HepG2 (cell line): Measurements from ENCODE around the gene GPRIN1. TPM values are rescaled to one million over a fixed set of nuclear protein-coding genes. Genes with fewer than 3 reads are reported as not detected.

Source experiments
- ATAC-seq: fragments of 200-7000 bp; cut with Tn5 transposase; 3 replicates; pipeline ENCODE4 v1.9.1; 2020; ENCODE audit warnings: mild to moderate bottlenecking, moderate library complexity
- BruUV-seq: library from RNA; stranded (reverse); fragments of 400-500 nt; replicated peaks from 2 replicates; lab custom pipeline; 2021; lab: Mats Ljungman, UMichigan
- CTCF ChIA-PET: fragments of 300-600 bp; formaldehyde crosslinking; extraction: SDS; loops from one replicate; lab custom pipeline; 2021; ENCODE audit warnings: low total read pairs, inconsistent platforms, low intra/inter-chr PET ratio; lab: Yijun Ruan, JAX
- POLR2A ChIA-PET: fragments of 350-600 bp; sonication (Branson Sonifier 250); formaldehyde crosslinking; loops from one replicate; lab custom pipeline; 2020; ENCODE audit warnings: antibody characterized with exemption, inconsistent platforms; lab: Yijun Ruan, JAX
- DNase-seq: peaks from one replicate; pipeline ENCODE4 v3.0.0-alpha.2; 2015; ENCODE audit warnings: low spot score
- FAIRE-seq: peaks from 3 replicates; lab custom pipeline; 2011; peaks lifted over from hg19 to GRCh38; lab: Jason Lieb, UNC
- H2AFZ ChIP-seq: one replicate; pipeline ENCODE4 v1.6.1; 2011; ENCODE audit warnings: low read length, inconsistent platforms
- H3K27ac ChIP-seq: fragments of 300-600 bp; 3 replicates; pipeline ENCODE4 v1.8.0; 2011; ENCODE audit warnings: mixed run types, mild to moderate bottlenecking, mixed read lengths, low read length, inconsistent platforms; ENCODE audit not compliant: insufficient read depth; ENCODE audit errors: extremely low read length
- H3K27me3 ChIP-seq, 2 experiments: fragments of 200-600 bp in 1 of 2; 2 replicates in 1 of 2; 3 replicates in 1 of 2; pipeline versions ENCODE4 v1.6.0 to v1.8.0; 2011; ENCODE audit warnings: low read length in 2 of 2, mild to moderate bottlenecking in 2 of 2, moderate library complexity in 2 of 2, inconsistent platforms in 1 of 2; ENCODE audit not compliant: insufficient read depth in 2 of 2, control insufficient read depth in 1 of 2
- H3K36me3 ChIP-seq, 2 experiments: fragments of 200-600 bp in 1 of 2; replicated peaks in 1 of 2; 2 replicates in 1 of 2; 3 replicates in 1 of 2; pipeline versions ENCODE4 v1.5.1 to v1.8.0; 2011; ENCODE audit warnings: low read length in 2 of 2, inconsistent platforms in 1 of 2; ENCODE audit not compliant: insufficient read depth in 2 of 2, control insufficient read depth in 1 of 2
- H3K4me1 ChIP-seq: 2 replicates; pipeline ENCODE4 v1.5.1; 2012; ENCODE audit warnings: low read length, inconsistent platforms; ENCODE audit not compliant: insufficient read depth
- H3K4me2 ChIP-seq: 2 replicates; pipeline ENCODE4 v1.6.0; 2011; ENCODE audit warnings: low read depth, low read length, inconsistent platforms
- H3K4me3 ChIP-seq, 3 experiments: fragments of 200-600 bp in 1 of 3; sonication (generic), shearing (Covaris generic) in 1 of 3; replicated peaks in 1 of 3; 2 replicates each; pipeline ENCODE4 v1.5.1; 2011 to 2016; ENCODE audit warnings: low read length in 3 of 3, inconsistent platforms in 2 of 3, low read depth in 2 of 3, mild to moderate bottlenecking in 2 of 3, control low read depth in 1 of 3, mixed read lengths in 1 of 3; ENCODE audit not compliant: insufficient read depth in 1 of 3
- H3K79me2 ChIP-seq: one replicate; pipeline ENCODE4 v1.6.1; 2011; ENCODE audit warnings: low read length, inconsistent platforms; ENCODE audit not compliant: insufficient read depth
- H3K9ac ChIP-seq: 2 replicates; pipeline ENCODE4 v1.6.0; 2011; ENCODE audit warnings: mild to moderate bottlenecking, low read depth, low read length, inconsistent platforms; ENCODE audit not compliant: insufficient read depth
- H3K9me3 ChIP-seq: 2 replicates; pipeline ENCODE4 v1.5.1; 2012; ENCODE audit warnings: mild to moderate bottlenecking, low read length
- H4K20me1 ChIP-seq: 2 replicates; pipeline ENCODE4 v1.6.0; 2011; ENCODE audit warnings: inconsistent platforms, mild to moderate bottlenecking, low read length, moderate library complexity; ENCODE audit not compliant: insufficient read depth
- CSRNP2 ChIP-seq: sonication (generic); formaldehyde crosslinking; conservative IDR thresholded peaks from 2 replicates; pipeline ENCODE4 v1.8.0; 2022; ENCODE audit warnings: low read depth, missing genetic modification reagents
- MNT ChIP-seq: fragments of 450-650 bp; IDR thresholded peaks from 2 replicates; pipeline ENCODE4 v1.6.1; 2016
- NRL ChIP-seq: sonication (generic); formaldehyde crosslinking; IDR thresholded peaks from 2 replicates; pipeline ENCODE4 v1.5.0; 2020; ENCODE audit warnings: missing genetic modification reagents, mild to moderate bottlenecking, moderate library complexity, borderline replicate concordance
- RNF219 ChIP-seq: sonication (generic); formaldehyde crosslinking; IDR thresholded peaks from 2 replicates; pipeline ENCODE4 v1.5.0; 2020; ENCODE audit warnings: mild to moderate bottlenecking, missing genetic modification reagents
- STAT5B ChIP-seq: sonication (generic); formaldehyde crosslinking; IDR thresholded peaks from 2 replicates; pipeline ENCODE4 v1.4.0; 2020; ENCODE audit warnings: missing genetic modification reagents
- ZIK1 ChIP-seq: sonication (generic); formaldehyde crosslinking; IDR thresholded peaks from 2 replicates; pipeline ENCODE4 v1.5.0; 2020; ENCODE audit warnings: mild to moderate bottlenecking, low read depth, missing genetic modification reagents, borderline replicate concordance
- WGBS: methylation state at CpG from one replicate; pipeline ENCODE4 v1.1.6; 2017; ENCODE audit warnings: low lambda C conversion rate; 5-methylcytosine and 5-hydroxymethylcytosine counted together
- in situ Hi-C: cut with HindIII; loops from 2 replicates; pipeline ENCODE4 v1.10.0; 2017; ENCODE audit warnings: low pct_unique_long_range_greater_than_20kb; ENCODE audit not compliant: extremely low pct_ligation_motif_present
- intact Hi-C: fragments of 100-400 bp; cut with micrococcal nuclease; formaldehyde crosslinking; loops from one replicate; pipeline ENCODE4 v1.10.0; 2022; ENCODE audit not compliant: unreplicated experiment
- polyA plus RNA-seq, 8 experiments: library from polyadenylated mRNA; depleted of rRNA in 3 of 8; stranded (reverse) in 7 of 8; unstranded in 1 of 8; fragments of >200 nt; fragmentation: Illumina TruSeq in 4 of 8; extraction: Trizol in 4 of 8; gene quantifications; 2 replicates each; pipeline versions ENCODE4 v1.2.1 to v1.2.3, GENCODE V29; 2011 to 2016; ENCODE audit warnings: low read depth in 4 of 8, missing spikeins in 1 of 8, mixed read lengths in 1 of 8; ENCODE audit not compliant: insufficient read depth in 1 of 8
- total RNA-seq, 5 experiments: library from RNA; depleted of rRNA; stranded (reverse); fragments of >200 nt; fragmentation: Illumina TruSeq; extraction: Trizol; gene quantifications; 2 replicates each; pipeline ENCODE4 v1.2.3, GENCODE V29; 2016; ENCODE audit warnings: low read depth in 1 of 5
- TF ChIP-seq, protein P1 (sequence below): IDR thresholded peaks from 2 replicates; pipeline ENCODE4 v1.6.1; 2016; ENCODE audit warnings: control low read depth

GPRIN1 gene
- total and polyA plus RNA-seq, 2 of the 13 experiments (the other 11 are each of a cell fraction or from before 2014, with no cell fraction given) = 0.32 to 2.0 TPM

DNA sequence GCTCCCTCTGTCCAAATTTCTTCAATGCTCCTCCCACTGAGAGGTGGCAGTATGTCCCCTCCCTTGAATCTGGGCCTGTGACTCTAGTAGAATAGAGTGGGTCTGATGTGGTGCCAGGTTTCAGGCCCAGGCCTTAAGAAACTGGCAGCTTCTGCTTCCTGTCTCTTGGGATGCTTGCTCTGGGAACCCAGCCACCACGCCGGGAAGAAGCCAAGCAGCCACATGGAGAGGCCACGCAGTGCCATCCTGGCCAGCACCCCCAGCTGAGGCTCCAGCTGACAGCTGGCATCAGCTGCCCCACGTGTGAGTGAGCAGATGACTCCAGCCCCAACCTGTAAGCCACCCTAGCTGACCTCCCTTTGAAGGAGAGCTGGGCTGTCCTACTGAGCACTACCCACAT lies 30.0 kb upstream of the GPRIN1 start (continued):
- TF ChIP-seq MNT (no peak), ZIK1 (CRISPR knock-in tag) (no peak), CSRNP2 (CRISPR knock-in tag) (no peak)
- TF ChIP-seq, protein P1, sequence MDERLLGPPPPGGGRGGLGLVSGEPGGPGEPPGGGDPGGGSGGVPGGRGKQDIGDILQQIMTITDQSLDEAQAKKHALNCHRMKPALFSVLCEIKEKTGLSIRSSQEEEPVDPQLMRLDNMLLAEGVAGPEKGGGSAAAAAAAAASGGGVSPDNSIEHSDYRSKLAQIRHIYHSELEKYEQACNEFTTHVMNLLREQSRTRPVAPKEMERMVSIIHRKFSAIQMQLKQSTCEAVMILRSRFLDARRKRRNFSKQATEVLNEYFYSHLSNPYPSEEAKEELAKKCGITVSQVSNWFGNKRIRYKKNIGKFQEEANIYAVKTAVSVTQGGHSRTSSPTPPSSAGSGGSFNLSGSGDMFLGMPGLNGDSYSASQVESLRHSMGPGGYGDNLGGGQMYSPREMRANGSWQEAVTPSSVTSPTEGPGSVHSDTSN (CRISPR knock-in tag) = no peak

GRCh38 chr5:176639208-176639607 lies 29.3 kb upstream of the GPRIN1 start:
- no peak for ATAC-seq
- no peak overlapping the region for H3K4me2 ChIP-seq
- H3K36me3 ChIP-seq = no peaks in the 10 kb centered on the region
- no peak for DNase-seq
- WGBS = 7% methylated on average over 2 of the region's 4 CpGs
- FAIRE-seq = no peak
- H3K79me2 ChIP-seq = no peaks in the 10 kb centered on the region
- intact Hi-C loops = no loop called here
- no peaks in the 10 kb centered on the region for H4K20me1 ChIP-seq
- no TSS peak for BruUV-seq
- no peaks in the 10 kb centered on the region for H3K9me3 ChIP-seq
- H3K27me3 ChIP-seq = peaks cover 13 to 63% of the 10 kb centered on the region in 2 experiments
- ChIA-PET POLR2A (no interaction called here), CTCF (no interaction called here)
- H2AFZ ChIP-seq = no peak overlapping the region
- no peak overlapping the region for H3K9ac ChIP-seq
- TF ChIP-seq NRL (no peak), STAT5B (CRISPR knock-in tag) (no peak), RNF219 (CRISPR knock-in tag) (no peak)
- H3K4me3 ChIP-seq = no peak overlapping the region
- in situ Hi-C loops = no loop called here
- H3K27ac ChIP-seq = no peak overlapping the region
- H3K4me1 ChIP-seq = no peaks in the 10 kb centered on the region
